ENCODE measurements around the gene BCL7C.

- no peak for TF ChIP-seq CTCF (IDR thresholded peaks at IDR 0.05)
- no peak for TF ChIP-seq POLR2A (IDR thresholded peaks at IDR 0.05)
Observed at GRCh38 chr16:30903596-30903995, 9.7 kb upstream of the BCL7C start.

Measured in testis (tissue), 2 donors.